Measurements from ENCODE around the gene MCTP1. TPM values are rescaled to one million over a fixed set of nuclear protein-coding genes. Genes with fewer than 3 reads are reported as not detected.
A peak's percentile ranks its signal among the peaks of the same experiment; 100 is the strongest.

Gene MCTP1
- total and polyA plus RNA-seq, 8 donors = 4.4 to 55.1 (median 5.9) TPM

- no peak overlapping the region for H3K27ac ChIP-seq
- ATAC-seq = no peak
- no peak for TF ChIP-seq CTCF (IDR thresholded peaks at IDR 0.05)
- no peaks in the 10 kb centered on the region for H3K4me1 ChIP-seq
- no peak for DNase-seq
- no peaks in the 10 kb centered on the region for H3K9me3 ChIP-seq
- intact Hi-C loops (cut with DNase I) = no loop called here
- H3K27me3 ChIP-seq = no peaks in the 10 kb centered on the region
- H3K4me3 ChIP-seq = no peak overlapping the region
- no peaks in the 10 kb centered on the region for H3K36me3 ChIP-seq
Measured at GRCh38 chr5:95155888-95156287, 129.0 kb downstream of the MCTP1 start.

- Histone ChIP-seq H3K9me3 (peaks cover 0 to 3% of the 10 kb centered on the region in 2 donors), H3K4me3 (no peak overlapping the region), H3K4me1 (no peaks in the 10 kb centered on the region), H3K27ac (peak overlapping the region in 1 of 2 donors; percentile 11), H3K27me3 (no peaks in the 10 kb centered on the region), H3K36me3 (no peaks in the 10 kb centered on the region)
- DNase-seq (peak in 1 of 4 donors; percentile 16), ATAC-seq (no peak)
- TF ChIP-seq CTCF (IDR thresholded peaks at IDR 0.05) = no peak
- intact Hi-C loops (cut with DNase I) = no loop called here
Measured at GRCh38 chr5:95153511-95153910, 131.4 kb downstream of the MCTP1 start.

GRCh38 chr5:95152535-95152934 is 132.4 kb downstream of the MCTP1 start:
- TF ChIP-seq CTCF (IDR thresholded peaks at IDR 0.05) = no peak
- peak overlapping the region in 1 of 2 donors; percentile 26 for H3K27ac ChIP-seq
- no peak for DNase-seq
- no peaks in the 10 kb centered on the region for H3K27me3 ChIP-seq
- intact Hi-C loops (cut with DNase I) = no loop called here
- H3K4me1 ChIP-seq = no peaks in the 10 kb centered on the region
- H3K4me3 ChIP-seq = no peak overlapping the region
- peaks cover 0 to 6% of the 10 kb centered on the region in 2 donors for H3K9me3 ChIP-seq
- no peaks in the 10 kb centered on the region for H3K36me3 ChIP-seq
- ATAC-seq = no peak

- no peak for TF ChIP-seq CTCF (IDR thresholded peaks at IDR 0.05)
- no peaks in the 10 kb centered on the region for H3K27me3 ChIP-seq
- H3K27ac ChIP-seq = peak overlapping the region in 1 of 2 donors; percentile 26
- H3K4me1 ChIP-seq = no peaks in the 10 kb centered on the region
- DNase-seq (no peak), ATAC-seq (no peak)
- no peak overlapping the region for H3K4me3 ChIP-seq
- intact Hi-C loops (cut with DNase I) = no loop called here
- peaks cover 0 to 8% of the 10 kb centered on the region in 2 donors for H3K9me3 ChIP-seq
- no peaks in the 10 kb centered on the region for H3K36me3 ChIP-seq
Measured at GRCh38 chr5:95152131-95152530, 132.8 kb downstream of the MCTP1 start.

GRCh38 chr5:95151694-95152093 is 133.2 kb downstream of the MCTP1 start:
- H3K36me3 ChIP-seq = no peaks in the 10 kb centered on the region
- DNase-seq = no peak
- H3K27me3 ChIP-seq = no peaks in the 10 kb centered on the region
- intact Hi-C loops (cut with DNase I) = no loop called here
- H3K4me1 ChIP-seq = no peaks in the 10 kb centered on the region
- H3K27ac ChIP-seq = no peak overlapping the region
- peaks cover 0 to 8% of the 10 kb centered on the region in 2 donors for H3K9me3 ChIP-seq
- no peak for TF ChIP-seq CTCF (IDR thresholded peaks at IDR 0.05)
- ATAC-seq = no peak
- H3K4me3 ChIP-seq = no peak overlapping the region
